Aorta (tissue), 5 donors: ENCODE data around the gene RNASE11. TPM values are rescaled to one million over a fixed set of nuclear protein-coding genes. Genes with fewer than 3 reads are reported as not detected.

Source experiments
- ATAC-seq: fragments of 200-7000 bp; cut with Tn5 transposase; one replicate; pipeline ENCODE4 v1.9.1; 2022; ENCODE audit warnings: moderate library complexity; ENCODE audit not compliant: low FRiP score
- DNase-seq, 2 donors: peaks; one replicate each; pipeline ENCODE4 v3.0.0-alpha.2; 2020
- H3K27ac ChIP-seq, 2 donors: one replicate each; pipeline ENCODE4 v1.5.1; 2013; ENCODE audit warnings: low read length in 2 of 2, mild to moderate bottlenecking in 2 of 2, moderate library complexity in 2 of 2, control low read depth in 1 of 2, inconsistent platforms in 1 of 2, low read depth in 1 of 2
- H3K27me3 ChIP-seq, 2 donors: one replicate each; pipeline ENCODE4 v1.6.1; 2013; ENCODE audit warnings: control low read depth in 1 of 2, low read length in 1 of 2, mild to moderate bottlenecking in 1 of 2, moderate library complexity in 1 of 2; ENCODE audit not compliant: insufficient read depth in 2 of 2, control insufficient read depth in 1 of 2
- H3K36me3 ChIP-seq, 2 donors: one replicate each; pipeline ENCODE4 v1.6.1; 2013; ENCODE audit warnings: control low read depth in 1 of 2, low read length in 1 of 2, mild to moderate bottlenecking in 1 of 2; ENCODE audit not compliant: insufficient read depth in 2 of 2, control insufficient read depth in 1 of 2
- H3K4me1 ChIP-seq, 2 donors: one replicate each; pipeline ENCODE4 v1.6.1; 2013; ENCODE audit warnings: low read length in 2 of 2, control low read depth in 1 of 2, mild to moderate bottlenecking in 1 of 2, moderate library complexity in 1 of 2; ENCODE audit not compliant: insufficient read depth in 2 of 2, control insufficient read depth in 1 of 2
- H3K4me3 ChIP-seq, 2 donors: one replicate each; pipeline ENCODE4 v1.5.1; 2013; ENCODE audit warnings: low read length in 2 of 2, control low read depth in 1 of 2, mild to moderate bottlenecking in 1 of 2
- H3K9me3 ChIP-seq: one replicate; pipeline ENCODE4 v1.6.1; 2013; ENCODE audit warnings: mild to moderate bottlenecking, low read length; ENCODE audit not compliant: control insufficient read depth
- WGBS, 2 donors: extraction: QIAGEN DNeasy Blood & Tissue Kit; methylation state at CpG; one replicate each; pipeline ENCODE4 v1.1.7; 2013; 5-methylcytosine and 5-hydroxymethylcytosine counted together
- intact Hi-C, 2 donors: fragments of 100-400 bp; cut with DNase I; formaldehyde crosslinking; loops; one replicate each; pipeline versions ENCODE4 v1.14.2 to v1.15.0; 2022
- polyA plus RNA-seq, 2 donors: library from polyadenylated mRNA; stranded (reverse); fragments of 200-250 nt; gene quantifications; one replicate each; pipeline ENCODE4 v1.2.3, GENCODE V29; 2013
- total RNA-seq, 2 donors: library from RNA; stranded (reverse); fragmentation: NEBNext Ultra II Directional; extraction: Animal tissue kit (Norgen Biotek cat#: 25700); gene quantifications; one replicate each; pipeline ENCODE4 v1.2.1, GENCODE V29; 2021
- donor health status: healthy with polysubstance abuse.
- donor health status: Bipolar disorder and iron deficiency.
- donor health status: DM: no; HTN: no; CAD: no.
- donor health status: DM: no; HTN: no; CAD: no.
- donor health status: DM: yes; HTN: yes; CAD: no.

The RNASE11 gene
- total and polyA plus RNA-seq, 4 donors = not detected

- no peaks in the 10 kb centered on the region for H3K4me1 ChIP-seq
- no peak overlapping the region for H3K27ac ChIP-seq
- intact Hi-C loops = no loop called here
- no peak overlapping the region for H3K4me3 ChIP-seq
- H3K27me3 ChIP-seq = peaks cover 0 to 3% of the 10 kb centered on the region in 2 donors
- DNase-seq (no peak), ATAC-seq (no peak)
- H3K9me3 ChIP-seq = no peaks in the 10 kb centered on the region
- 47 to 49% methylated on average over 3 of the region's 3 CpGs for WGBS, 2 donors
- no peaks in the 10 kb centered on the region for H3K36me3 ChIP-seq
Observed at GRCh38 chr14:20546877-20547276, 40.9 kb downstream of the RNASE11 start.

GRCh38 chr14:20539906-20540305 is 47.9 kb downstream of the RNASE11 start:
- no peaks in the 10 kb centered on the region for H3K36me3 ChIP-seq
- no peak for DNase-seq
- intact Hi-C loops = loop anchor here in 1 of 2 donors (10.0 kb wide), 1 partner anchor 155 kb away; no protein-coding TSS in a partner anchor
- H3K4me1 ChIP-seq = no peaks in the 10 kb centered on the region
- ATAC-seq = no peak
- H3K9me3 ChIP-seq = no peaks in the 10 kb centered on the region
- no peak overlapping the region for H3K4me3 ChIP-seq
- no peak overlapping the region for H3K27ac ChIP-seq
- peaks cover 0 to 3% of the 10 kb centered on the region in 2 donors for H3K27me3 ChIP-seq
- 32 to 41% methylated on average over 4 of the region's 4 CpGs for WGBS, 2 donors

Other genes with a start within 250 kb of the RNASE11 start
- 10 to 100 TPM; 13.4 to 19.5 TPM for gene PARP2, start 244.4 kb downstream of the RNASE11 start, total RNA-seq
- gene PARP2, start 244.4 kb downstream of the RNASE11 start, polyA plus RNA-seq = 10 to 100 TPM; 13.4 to 21.4 TPM
- gene TEP1, start 174.5 kb downstream of the RNASE11 start, total RNA-seq = 10 to 100 TPM; 49.0 to 62.4 TPM
- gene TEP1, start 174.5 kb downstream of the RNASE11 start, polyA plus RNA-seq = 10 to 100 TPM; 10.3 to 28.2 TPM
- 1 to 10 TPM in 1 of 2 donors, under 1 TPM in 1; 0.39 to 1.3 TPM for gene KLHL33, start 151.8 kb downstream of the RNASE11 start, total RNA-seq
- under 1 TPM; 0.25 to 0.41 TPM for gene KLHL33, start 151.8 kb downstream of the RNASE11 start, polyA plus RNA-seq
- gene OSGEP, start 133.2 kb downstream of the RNASE11 start, total RNA-seq = 10 to 100 TPM; 27.5 to 40.0 TPM
- 10 to 100 TPM; 14.9 to 82.1 TPM for gene OSGEP, start 133.2 kb downstream of the RNASE11 start, polyA plus RNA-seq
- 10 to 100 TPM; 51.1 to 66.0 TPM for gene APEX1, start 132.8 kb downstream of the RNASE11 start, total RNA-seq
- gene APEX1, start 132.8 kb downstream of the RNASE11 start, polyA plus RNA-seq = 100 to 1,000 TPM in 1 of 2 donors, 10 to 100 TPM in 1; 84.8 to 122 TPM
- gene PIP4P1, start 126.6 kb downstream of the RNASE11 start, total RNA-seq = 10 to 100 TPM; 25.9 to 27.6 TPM
- 10 to 100 TPM; 15.8 to 42.7 TPM for gene PIP4P1, start 126.6 kb downstream of the RNASE11 start, polyA plus RNA-seq
- gene PNP, start 118.6 kb downstream of the RNASE11 start, total RNA-seq = 10 to 100 TPM; 46.2 to 54.1 TPM
- 10 to 100 TPM; 21.9 to 56.5 TPM for gene PNP, start 118.6 kb downstream of the RNASE11 start, polyA plus RNA-seq
- under 1 TPM; 0.78 to 0.96 TPM for gene RNASE10, start 82.5 kb downstream of the RNASE11 start, total RNA-seq
- not detected for gene RNASE10, start 82.5 kb downstream of the RNASE11 start, polyA plus RNA-seq
- not detected for gene RNASE9, start 27.0 kb downstream of the RNASE11 start, total RNA-seq
- not detected for gene RNASE9, start 27.0 kb downstream of the RNASE11 start, polyA plus RNA-seq
- not detected for gene RNASE12, start 3.4 kb upstream of the RNASE11 start, total RNA-seq
- not detected for gene RNASE12, start 3.4 kb upstream of the RNASE11 start, polyA plus RNA-seq
- not detected for gene OR6S1, start 53.7 kb upstream of the RNASE11 start, total RNA-seq
- not detected for gene OR6S1, start 53.7 kb upstream of the RNASE11 start, polyA plus RNA-seq
- 10 to 100 TPM; 37.4 to 71.8 TPM for gene RNASE4, start 96.6 kb upstream of the RNASE11 start, total RNA-seq
- 10 to 100 TPM; 39.3 to 85.1 TPM for gene RNASE4, start 96.6 kb upstream of the RNASE11 start, polyA plus RNA-seq
- gene ANG, start 100.8 kb upstream of the RNASE11 start, total RNA-seq = 10 to 100 TPM; 19.7 to 22.1 TPM
- gene ANG, start 100.8 kb upstream of the RNASE11 start, polyA plus RNA-seq = 10 to 100 TPM; 20.8 to 30.3 TPM
- not detected for gene EDDM3A, start 157.9 kb upstream of the RNASE11 start, total RNA-seq
- not detected for gene EDDM3A, start 157.9 kb upstream of the RNASE11 start, polyA plus RNA-seq
- gene EDDM3B, start 180.4 kb upstream of the RNASE11 start, total RNA-seq = not detected
- not detected for gene EDDM3B, start 180.4 kb upstream of the RNASE11 start, polyA plus RNA-seq
- 10 to 100 TPM; 14.8 to 18.8 TPM for gene RNASE6, start 193.3 kb upstream of the RNASE11 start, total RNA-seq
- 10 to 100 TPM in 1 of 2 donors, 1 to 10 TPM in 1; 4.8 to 21.8 TPM for gene RNASE6, start 193.3 kb upstream of the RNASE11 start, polyA plus RNA-seq
- gene RNASE1, start 214.8 kb upstream of the RNASE11 start, total RNA-seq = 100 to 1,000 TPM; 264 to 499 TPM
- 100 to 1,000 TPM in 1 of 2 donors, 10 to 100 TPM in 1; 86.4 to 312 TPM for gene RNASE1, start 214.8 kb upstream of the RNASE11 start, polyA plus RNA-seq